Upper lobe of left lung (tissue), 6 donors: ENCODE results near the gene NTN1. TPM values are rescaled to one million over a fixed set of nuclear protein-coding genes. Genes with fewer than 3 reads are reported as not detected.

Source experiments
- ATAC-seq, 2 donors: fragments of 200-7000 bp; cut with Tn5 transposase; one replicate each; pipeline ENCODE4 v1.9.1; 2022; ENCODE audit warnings: mild to moderate bottlenecking in 2 of 2, moderate library complexity in 2 of 2; ENCODE audit not compliant: low FRiP score in 2 of 2
- DNase-seq, 2 donors: peaks; one replicate each; pipeline ENCODE4 v3.0.0-alpha.2; 2019 to 2020
- H3K27ac ChIP-seq, 4 donors: fragments of 200-600 bp; sonication (generic); one replicate each; pipeline ENCODE4 v1.5.1; 2016 to 2019
- H3K27me3 ChIP-seq, 4 donors: fragments of 200-600 bp; sonication (generic); one replicate each; pipeline ENCODE4 v1.5.1; 2017 to 2019
- H3K36me3 ChIP-seq, 4 donors: fragments of 200-600 bp; sonication (generic); one replicate each; pipeline ENCODE4 v1.5.1; 2016 to 2019
- H3K4me1 ChIP-seq, 4 donors: fragments of 200-600 bp; sonication (generic); one replicate each; pipeline ENCODE4 v1.5.1; 2018 to 2019
- H3K4me3 ChIP-seq, 4 donors: fragments of 200-600 bp; sonication (generic); one replicate each; pipeline ENCODE4 v1.5.1; 2017 to 2019; ENCODE audit warnings: mild to moderate bottlenecking in 2 of 4, moderate library complexity in 1 of 4
- H3K9me3 ChIP-seq, 4 donors: fragments of 200-600 bp; sonication (generic); one replicate each; pipeline ENCODE4 v1.5.1; 2018 to 2019
- EP300 ChIP-seq, 4 donors: sonication (generic); formaldehyde crosslinking; IDR thresholded peaks; one replicate each; pipeline ENCODE4 v1.5.1; 2017; ENCODE audit warnings: antibody characterized with exemption in 4 of 4, control low read depth in 2 of 4
- POLR2A ChIP-seq, 4 donors: fragments of 450-650 bp; IDR thresholded peaks; one replicate each; pipeline ENCODE4 v1.5.1; 2016 to 2017; ENCODE audit warnings: antibody characterized with exemption in 4 of 4, mild to moderate bottlenecking in 2 of 4
- POLR2AphosphoS5 ChIP-seq, 2 donors: sonication (generic); formaldehyde crosslinking; IDR thresholded peaks; one replicate each; pipeline ENCODE4 v1.5.1; 2017; ENCODE audit warnings: antibody characterized with exemption in 2 of 2
- WGBS, 2 donors: methylation state at CpG; one replicate each; pipeline ENCODE4 v1.1.5; 2017 to 2018; 5-methylcytosine and 5-hydroxymethylcytosine counted together
- total RNA-seq, 6 donors: library from RNA; depleted of rRNA in 4 of 6; stranded (reverse); fragments of >200 nt in 4 of 6; gene quantifications; one replicate each; pipeline versions ENCODE4 v1.1.0 to v1.2.1, GENCODE V29; 2016 to 2021
- TF ChIP-seq, protein P1 (sequence below), 6 experiments: fragments of 450-650 bp in 4 of 6; fragments of 200-600 bp in 2 of 6; sonication (generic) in 2 of 6; IDR thresholded peaks; one replicate each; pipeline ENCODE4 v1.5.1; 2016 to 2019; ENCODE audit warnings: antibody characterized with exemption in 6 of 6
- donor health status: DM: no; HTN: no; CAD: no; lungs with moderate emphysema.
- donor health status: DM: no; HTN: yes; CAD: no; lungs with severe emphysema.

Gene NTN1
- total RNA-seq, 6 donors from 2014 or later = 2.6 to 9.1 (median 4.1) TPM

DNA sequence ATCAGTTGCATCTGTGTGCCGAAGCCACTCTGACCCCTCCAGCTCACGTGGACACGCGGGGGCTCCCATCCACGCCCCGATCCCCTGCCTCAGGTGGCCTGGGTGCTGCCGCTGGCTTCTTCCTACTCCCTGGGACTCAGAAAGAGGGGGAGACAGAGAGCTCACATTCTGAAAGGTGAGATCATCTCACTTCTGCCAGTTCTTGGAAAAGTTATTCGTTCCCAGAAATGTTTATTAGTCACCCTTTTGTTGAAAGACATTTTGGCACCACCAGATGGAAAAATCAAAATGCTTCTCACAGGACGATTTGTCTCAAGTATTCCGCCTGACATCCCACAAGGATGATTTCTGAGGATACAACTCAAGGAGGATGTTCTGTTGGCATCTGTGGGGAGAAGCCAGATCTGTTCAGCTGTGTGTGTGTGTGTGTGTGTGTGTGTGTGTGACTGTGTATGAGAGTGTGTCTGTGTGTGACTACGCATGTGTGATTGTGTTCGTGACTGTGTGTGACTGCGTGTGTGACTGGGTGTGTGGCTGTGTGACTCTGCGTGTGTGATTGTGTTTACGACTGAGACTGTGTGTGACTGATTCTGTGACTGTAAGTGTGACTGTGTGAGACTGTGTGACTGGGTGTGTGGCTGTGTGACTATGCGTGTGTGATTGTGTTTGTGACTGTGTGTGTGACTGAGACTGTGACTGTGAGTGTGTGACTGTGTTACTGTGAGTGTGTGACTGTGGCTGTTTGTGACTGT lies 207.3 kb downstream of the NTN1 start:
- Histone ChIP-seq H3K36me3 (no peaks in the 10 kb centered on the region), H3K27ac (no peak overlapping the region), H3K4me3 (no peak overlapping the region), H3K4me1 (no peaks in the 10 kb centered on the region), H3K27me3 (peaks cover 0 to 3% (median 0%) of the 10 kb centered on the region in 4 donors), H3K9me3 (no peaks in the 10 kb centered on the region)
- DNase-seq (no peak), ATAC-seq (peak in 1 of 2 donors; percentile 40)
- TF ChIP-seq POLR2AphosphoS5 (IDR thresholded peaks at IDR 0.05) = no peak
- TF ChIP-seq EP300 (IDR thresholded peaks at IDR 0.05) = no peak
- no peak for TF ChIP-seq POLR2A (IDR thresholded peaks at IDR 0.05)
- TF ChIP-seq, protein P1, sequence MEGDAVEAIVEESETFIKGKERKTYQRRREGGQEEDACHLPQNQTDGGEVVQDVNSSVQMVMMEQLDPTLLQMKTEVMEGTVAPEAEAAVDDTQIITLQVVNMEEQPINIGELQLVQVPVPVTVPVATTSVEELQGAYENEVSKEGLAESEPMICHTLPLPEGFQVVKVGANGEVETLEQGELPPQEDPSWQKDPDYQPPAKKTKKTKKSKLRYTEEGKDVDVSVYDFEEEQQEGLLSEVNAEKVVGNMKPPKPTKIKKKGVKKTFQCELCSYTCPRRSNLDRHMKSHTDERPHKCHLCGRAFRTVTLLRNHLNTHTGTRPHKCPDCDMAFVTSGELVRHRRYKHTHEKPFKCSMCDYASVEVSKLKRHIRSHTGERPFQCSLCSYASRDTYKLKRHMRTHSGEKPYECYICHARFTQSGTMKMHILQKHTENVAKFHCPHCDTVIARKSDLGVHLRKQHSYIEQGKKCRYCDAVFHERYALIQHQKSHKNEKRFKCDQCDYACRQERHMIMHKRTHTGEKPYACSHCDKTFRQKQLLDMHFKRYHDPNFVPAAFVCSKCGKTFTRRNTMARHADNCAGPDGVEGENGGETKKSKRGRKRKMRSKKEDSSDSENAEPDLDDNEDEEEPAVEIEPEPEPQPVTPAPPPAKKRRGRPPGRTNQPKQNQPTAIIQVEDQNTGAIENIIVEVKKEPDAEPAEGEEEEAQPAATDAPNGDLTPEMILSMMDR (IDR thresholded peaks at IDR 0.05) = no peak
- WGBS, 2 donors = 59 to 72% methylated on average over 15 to 16 of the region's 16 CpGs

- ATAC-seq (no peak), DNase-seq (no peak)
- Histone ChIP-seq H3K27ac (no peak overlapping the region), H3K36me3 (no peaks in the 10 kb centered on the region), H3K4me1 (no peaks in the 10 kb centered on the region), H3K27me3 (peaks cover 0 to 3% (median 0%) of the 10 kb centered on the region in 4 donors), H3K4me3 (no peak overlapping the region), H3K9me3 (no peaks in the 10 kb centered on the region)
- 83 to 86% methylated on average over 19 to 20 of the region's 20 CpGs for WGBS, 2 donors
- TF ChIP-seq POLR2AphosphoS5 (IDR thresholded peaks at IDR 0.05) (no peak), POLR2A (IDR thresholded peaks at IDR 0.05) (no peak), EP300 (IDR thresholded peaks at IDR 0.05) (no peak)
- TF ChIP-seq, protein P1 (IDR thresholded peaks at IDR 0.05) = no peak
These were observed 208.0 kb downstream of the NTN1 start for GRCh38 chr17:9229160-9229825.

DNA sequence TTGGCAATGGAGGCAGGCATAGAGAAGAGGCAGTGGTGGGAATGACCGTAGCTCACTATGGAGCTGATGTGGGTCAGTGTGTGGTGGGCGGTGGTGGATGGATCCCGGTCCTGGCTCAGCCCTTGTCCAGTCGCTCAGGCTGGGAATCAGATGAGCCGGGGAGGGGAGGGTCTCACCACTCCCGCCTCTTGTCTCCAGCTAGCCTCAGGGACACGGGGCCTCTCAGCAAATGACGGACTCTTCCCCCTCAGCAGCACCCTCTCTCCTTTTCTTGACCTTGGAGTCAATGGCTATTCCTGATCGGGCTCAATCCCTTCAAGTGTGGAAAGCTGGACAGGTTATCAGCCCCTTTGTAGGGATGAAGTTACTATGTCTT lies 208.5 kb downstream of the NTN1 start:
- Histone ChIP-seq H3K36me3 (no peaks in the 10 kb centered on the region), H3K9me3 (no peaks in the 10 kb centered on the region), H3K4me1 (no peaks in the 10 kb centered on the region), H3K27ac (no peak overlapping the region), H3K27me3 (peaks cover 0 to 3% (median 0%) of the 10 kb centered on the region in 4 donors), H3K4me3 (no peak overlapping the region)
- TF ChIP-seq POLR2AphosphoS5 (IDR thresholded peaks at IDR 0.05) (no peak), EP300 (IDR thresholded peaks at IDR 0.05) (no peak), POLR2A (IDR thresholded peaks at IDR 0.05) (no peak)
- TF ChIP-seq, protein P1 (IDR thresholded peaks at IDR 0.05) = no peak
- no peak for ATAC-seq
- DNase-seq = no peak
- WGBS, 2 donors = 70 to 72% methylated on average over 8 to 9 of the region's 9 CpGs

DNA sequence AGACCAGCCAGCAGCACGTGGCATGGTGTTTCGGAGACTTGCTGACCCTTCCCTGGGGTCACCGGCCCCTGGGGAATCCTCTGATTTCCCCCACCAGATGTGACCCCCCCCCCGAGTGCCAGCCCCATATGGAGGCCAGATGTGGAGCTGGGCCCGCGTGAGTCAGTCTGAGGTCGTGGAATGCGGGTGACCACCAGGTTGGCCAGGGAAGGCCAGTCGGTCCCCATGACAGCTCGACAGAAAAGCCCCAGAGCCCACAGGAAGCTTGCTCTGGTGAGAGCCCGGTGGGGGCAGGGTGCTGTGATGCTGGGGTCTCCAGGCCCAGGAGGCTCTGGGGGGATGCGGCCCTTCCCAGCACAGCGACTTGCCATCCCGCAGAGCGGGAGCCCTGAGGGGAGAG lies 209.0 kb downstream of the NTN1 start:
- DNase-seq (peak in 1 of 2 donors; percentile 50), ATAC-seq (no peak)
- no peaks in the 10 kb centered on the region for H3K36me3 ChIP-seq
- TF ChIP-seq POLR2A (IDR thresholded peaks at IDR 0.05) (no peak), POLR2AphosphoS5 (IDR thresholded peaks at IDR 0.05) (no peak), EP300 (IDR thresholded peaks at IDR 0.05) (no peak)
- TF ChIP-seq, protein P1 (IDR thresholded peaks at IDR 0.05) = no peak
- 70 to 78% methylated on average over 4 to 8 of the region's 15 CpGs for WGBS, 2 donors
- peaks cover 0 to 3% (median 0%) of the 10 kb centered on the region in 4 donors for H3K27me3 ChIP-seq
- H3K27ac ChIP-seq = no peak overlapping the region
- no peaks in the 10 kb centered on the region for H3K4me1 ChIP-seq
- no peak overlapping the region for H3K4me3 ChIP-seq
- H3K9me3 ChIP-seq = no peaks in the 10 kb centered on the region
